ENCODE results near the gene PAIP2.
A peak's percentile ranks its signal among the peaks of the same experiment; 100 is the strongest.

DNA sequence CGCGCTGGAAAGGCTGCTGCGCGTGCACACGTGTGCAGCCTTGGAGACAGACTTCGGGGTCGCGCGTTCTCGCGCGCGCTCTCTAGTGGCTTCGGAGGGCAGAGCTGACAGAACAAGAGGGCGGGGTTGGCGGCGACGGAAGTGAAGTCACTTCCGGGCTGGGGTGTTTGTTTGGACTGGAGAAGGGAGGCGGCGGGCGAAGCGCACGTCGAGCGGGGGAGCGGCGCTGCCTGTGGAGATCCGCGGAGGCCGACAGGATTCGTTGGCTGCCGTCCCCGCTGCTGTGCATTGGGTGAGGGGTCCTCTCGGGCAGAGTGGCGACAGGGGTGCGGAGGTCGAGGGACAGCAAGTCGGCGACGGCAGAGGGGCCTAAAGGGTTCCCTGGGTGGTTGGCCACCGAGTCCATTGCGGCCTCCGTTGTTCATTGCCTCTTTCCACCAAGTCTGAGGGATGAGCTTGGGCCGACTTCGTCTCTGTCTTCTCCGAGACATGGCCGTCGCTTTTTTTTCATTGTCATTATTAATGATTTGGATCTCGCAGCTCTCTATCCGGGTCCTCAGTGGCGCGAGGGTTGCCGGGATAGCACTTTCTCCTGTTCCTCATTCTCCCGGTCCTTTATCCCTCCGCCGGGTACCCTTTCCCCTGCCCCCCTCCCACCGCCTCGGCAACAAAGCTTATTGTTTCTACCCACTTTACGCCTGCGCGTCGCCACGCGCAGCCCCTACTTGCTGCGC lies at the start of gene PAIP2:
- TF ChIP-seq, protein P1, sequence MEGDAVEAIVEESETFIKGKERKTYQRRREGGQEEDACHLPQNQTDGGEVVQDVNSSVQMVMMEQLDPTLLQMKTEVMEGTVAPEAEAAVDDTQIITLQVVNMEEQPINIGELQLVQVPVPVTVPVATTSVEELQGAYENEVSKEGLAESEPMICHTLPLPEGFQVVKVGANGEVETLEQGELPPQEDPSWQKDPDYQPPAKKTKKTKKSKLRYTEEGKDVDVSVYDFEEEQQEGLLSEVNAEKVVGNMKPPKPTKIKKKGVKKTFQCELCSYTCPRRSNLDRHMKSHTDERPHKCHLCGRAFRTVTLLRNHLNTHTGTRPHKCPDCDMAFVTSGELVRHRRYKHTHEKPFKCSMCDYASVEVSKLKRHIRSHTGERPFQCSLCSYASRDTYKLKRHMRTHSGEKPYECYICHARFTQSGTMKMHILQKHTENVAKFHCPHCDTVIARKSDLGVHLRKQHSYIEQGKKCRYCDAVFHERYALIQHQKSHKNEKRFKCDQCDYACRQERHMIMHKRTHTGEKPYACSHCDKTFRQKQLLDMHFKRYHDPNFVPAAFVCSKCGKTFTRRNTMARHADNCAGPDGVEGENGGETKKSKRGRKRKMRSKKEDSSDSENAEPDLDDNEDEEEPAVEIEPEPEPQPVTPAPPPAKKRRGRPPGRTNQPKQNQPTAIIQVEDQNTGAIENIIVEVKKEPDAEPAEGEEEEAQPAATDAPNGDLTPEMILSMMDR (IDR thresholded peaks at IDR 0.05): peak; percentile 71 to 91 (median 88)
- TF ChIP-seq POLR2A (IDR thresholded peaks at IDR 0.05): peak; percentile 82 to 97 (median 96)
